ENCODE data around the gene STUM.
"Not testable (repeated sequence)": the region's sequence is repeated elsewhere in the genome, so short reads cannot be mapped to it uniquely, and the experiment has no call there.

STUM gene

DNA sequence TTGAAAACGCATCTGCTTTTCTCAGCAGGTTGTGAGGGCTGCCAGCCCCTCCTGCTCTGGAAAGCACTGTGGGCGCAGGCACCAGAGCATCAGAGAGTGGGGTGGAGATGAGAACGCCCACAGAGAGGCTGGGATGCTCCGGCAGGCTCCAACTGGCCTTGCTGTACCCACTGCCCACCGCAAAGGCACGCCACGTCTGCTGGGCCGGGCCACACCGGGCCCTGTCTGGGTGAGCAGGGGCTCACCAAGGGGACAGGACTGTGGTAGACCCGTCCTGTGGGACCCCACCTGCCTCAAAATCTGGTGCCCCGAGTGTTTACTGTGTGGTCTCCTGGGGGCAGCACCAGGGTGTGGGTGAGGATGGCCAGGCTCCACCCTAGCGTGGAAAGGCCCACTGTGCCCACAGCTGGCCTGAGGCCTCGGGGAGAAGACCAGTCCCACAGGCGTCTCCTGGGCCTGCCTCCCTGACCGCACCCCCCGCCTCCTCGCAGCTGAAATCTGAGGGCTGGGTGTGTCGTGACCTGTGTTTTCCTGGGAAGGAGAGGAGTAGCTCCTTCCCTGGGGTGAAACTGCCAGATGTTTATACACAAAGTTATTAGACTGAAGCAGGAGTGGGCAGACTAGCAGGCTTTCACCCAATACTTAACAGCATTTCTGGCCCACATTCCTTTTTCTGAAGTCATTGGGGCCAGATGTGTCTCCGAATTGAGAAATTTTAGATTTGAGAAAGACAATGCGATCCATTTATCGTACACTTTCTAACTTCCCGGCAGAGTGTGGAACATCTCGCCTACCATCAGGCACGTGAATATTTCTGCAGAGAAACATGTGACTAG lies 53.8 kb downstream of the STUM start:
- no peak overlapping the region for H3K4me3 ChIP-seq (ENCODE audit: low read depth, low read length)

DNA sequence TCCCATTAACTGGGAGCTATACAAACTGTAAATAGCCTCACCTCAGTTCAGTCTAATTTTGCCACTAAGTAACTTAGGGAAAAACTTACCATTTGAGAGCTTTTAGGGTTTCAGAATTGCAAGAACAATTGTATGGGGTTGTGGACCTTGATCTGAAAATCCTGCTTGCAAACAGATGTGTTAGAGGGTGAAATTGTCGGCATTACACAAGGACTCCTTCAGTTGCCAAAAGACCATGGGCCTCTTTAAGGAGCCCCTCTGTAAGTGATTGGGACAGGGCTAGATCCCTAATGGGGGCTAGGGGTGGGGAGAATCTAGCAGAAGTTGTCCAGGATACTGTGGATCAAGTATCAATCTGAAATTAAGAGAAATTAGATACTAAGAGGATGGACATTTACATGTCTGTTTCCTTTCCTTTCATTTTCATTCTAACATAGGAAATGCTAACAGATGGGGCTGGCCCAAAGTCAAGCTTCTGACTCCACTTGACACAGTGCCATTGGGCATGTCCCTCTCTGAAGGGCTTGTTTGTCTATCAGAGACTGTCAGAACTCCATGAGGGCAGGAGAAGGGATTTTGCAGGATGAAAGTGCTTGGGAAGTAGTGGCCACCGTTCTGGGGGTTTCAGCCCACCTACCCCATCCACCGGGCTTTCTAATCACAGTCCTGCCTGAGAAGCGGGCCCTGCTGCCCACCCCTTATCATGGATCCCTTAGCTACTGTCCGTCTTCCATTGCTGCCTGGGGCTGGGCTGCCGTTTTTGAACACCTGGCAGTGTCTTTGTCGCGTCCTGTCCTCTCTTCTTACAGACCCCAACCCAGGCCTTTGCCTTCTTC lies 54.7 kb downstream of the STUM start:
- H3K4me3 ChIP-seq (ENCODE audit: low read depth, low read length): no peak overlapping the region

DNA sequence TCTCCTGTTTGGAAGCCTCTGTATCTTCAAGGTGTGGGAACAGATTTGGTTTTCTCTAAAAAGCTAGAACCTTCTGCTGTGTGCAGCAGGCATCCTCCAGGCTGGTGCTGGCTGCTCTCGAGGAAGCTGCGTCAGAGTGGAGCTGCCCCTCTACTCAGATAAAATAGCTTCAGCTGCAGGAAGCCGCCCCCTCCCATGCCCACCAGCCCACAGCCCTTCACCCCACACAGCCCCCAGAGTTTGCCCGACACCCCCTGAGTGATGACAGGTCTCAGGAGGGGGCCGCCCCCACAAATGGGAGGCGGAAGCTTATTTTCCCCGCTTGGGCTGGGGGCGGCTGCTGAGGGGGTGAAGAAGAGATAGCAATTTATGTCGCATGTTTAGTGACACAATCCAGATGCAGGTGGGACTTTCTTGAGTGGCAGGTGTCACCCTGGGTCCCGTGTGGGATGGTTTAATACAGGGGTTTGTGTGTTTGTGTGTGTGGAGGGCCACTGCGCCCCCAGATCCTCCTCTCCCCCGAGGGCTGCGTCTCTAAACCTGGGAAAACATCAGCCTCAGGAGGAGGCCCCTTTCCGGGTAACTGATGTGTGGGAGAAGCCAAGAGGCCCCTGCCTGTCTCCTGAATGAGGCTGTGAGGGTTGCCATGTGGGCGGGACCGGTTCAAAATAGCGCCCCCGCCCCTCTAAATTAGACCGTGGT lies 55.4 kb downstream of the STUM start:
- no peak overlapping the region for H3K4me3 ChIP-seq (ENCODE audit: low read depth, low read length)

DNA sequence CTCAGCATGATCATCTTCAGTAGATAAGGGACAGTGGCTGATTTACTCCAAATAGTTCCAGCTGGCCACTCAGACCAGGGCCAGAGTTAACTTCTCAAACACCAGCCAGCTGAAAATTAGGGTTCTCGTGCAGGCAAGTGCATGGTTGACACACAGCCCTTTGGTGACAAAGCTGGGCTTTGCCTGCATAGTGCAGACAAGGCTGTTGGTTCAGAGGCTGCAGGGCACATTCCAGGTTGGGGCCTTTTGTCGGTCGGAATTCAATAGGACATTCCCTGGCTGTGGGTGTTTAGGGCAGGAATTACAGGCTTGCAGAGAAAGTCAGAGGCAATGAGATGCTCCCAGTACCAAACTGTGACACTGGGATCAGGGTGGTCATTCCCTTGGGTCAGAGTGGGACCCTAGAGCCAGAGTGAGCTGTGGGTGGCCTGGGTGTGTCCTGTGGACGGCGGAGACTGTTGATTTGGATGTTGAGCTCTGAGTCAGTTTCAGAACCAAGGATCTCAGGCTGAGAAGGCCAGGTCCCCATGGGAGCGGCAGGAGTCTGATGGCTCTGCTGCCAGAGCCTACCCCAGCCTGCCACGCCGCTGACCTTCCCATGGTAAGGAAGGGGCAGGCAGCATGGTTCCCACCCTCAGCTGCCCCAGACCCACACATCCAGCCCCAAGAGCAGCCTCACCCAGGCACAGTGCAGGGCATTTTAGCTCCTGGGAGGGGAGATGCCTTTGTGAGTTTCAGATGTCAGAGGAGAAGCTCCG lies 56.2 kb downstream of the STUM start:
- no peak overlapping the region for H3K4me3 ChIP-seq (ENCODE audit: low read depth, low read length)

DNA sequence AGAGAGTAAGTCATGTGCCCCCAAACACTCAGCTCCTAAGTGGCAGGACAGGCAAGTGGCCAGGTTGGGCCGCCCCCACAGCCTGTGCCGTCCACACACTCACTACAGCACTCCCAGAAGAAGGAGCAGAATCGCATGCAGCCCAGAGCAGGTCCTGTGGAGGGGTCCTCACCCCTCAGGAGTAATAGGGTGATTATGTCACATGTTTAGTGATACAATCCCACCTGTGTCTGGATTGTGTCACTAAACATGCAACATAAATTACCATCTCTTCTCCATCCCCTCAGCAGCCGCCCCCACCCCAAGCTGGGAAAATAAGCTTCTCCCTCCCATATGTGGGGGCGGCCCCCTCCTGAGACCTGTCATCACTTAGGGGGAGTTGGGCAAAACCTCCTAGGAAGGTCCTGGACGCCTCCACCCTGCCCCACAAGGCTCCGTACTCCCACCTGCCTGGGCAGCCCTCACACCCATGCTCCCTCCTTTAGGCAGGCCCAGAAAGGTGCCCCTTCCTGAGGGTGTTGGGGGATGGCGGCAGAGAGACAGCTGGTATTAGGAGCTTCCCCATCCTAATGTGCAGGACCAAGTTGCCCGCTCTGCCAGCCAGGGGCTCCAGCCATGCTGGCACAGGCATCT lies 56.9 kb downstream of the STUM start:
- H3K4me3 ChIP-seq (ENCODE audit: low read depth, low read length): no peak overlapping the region

DNA sequence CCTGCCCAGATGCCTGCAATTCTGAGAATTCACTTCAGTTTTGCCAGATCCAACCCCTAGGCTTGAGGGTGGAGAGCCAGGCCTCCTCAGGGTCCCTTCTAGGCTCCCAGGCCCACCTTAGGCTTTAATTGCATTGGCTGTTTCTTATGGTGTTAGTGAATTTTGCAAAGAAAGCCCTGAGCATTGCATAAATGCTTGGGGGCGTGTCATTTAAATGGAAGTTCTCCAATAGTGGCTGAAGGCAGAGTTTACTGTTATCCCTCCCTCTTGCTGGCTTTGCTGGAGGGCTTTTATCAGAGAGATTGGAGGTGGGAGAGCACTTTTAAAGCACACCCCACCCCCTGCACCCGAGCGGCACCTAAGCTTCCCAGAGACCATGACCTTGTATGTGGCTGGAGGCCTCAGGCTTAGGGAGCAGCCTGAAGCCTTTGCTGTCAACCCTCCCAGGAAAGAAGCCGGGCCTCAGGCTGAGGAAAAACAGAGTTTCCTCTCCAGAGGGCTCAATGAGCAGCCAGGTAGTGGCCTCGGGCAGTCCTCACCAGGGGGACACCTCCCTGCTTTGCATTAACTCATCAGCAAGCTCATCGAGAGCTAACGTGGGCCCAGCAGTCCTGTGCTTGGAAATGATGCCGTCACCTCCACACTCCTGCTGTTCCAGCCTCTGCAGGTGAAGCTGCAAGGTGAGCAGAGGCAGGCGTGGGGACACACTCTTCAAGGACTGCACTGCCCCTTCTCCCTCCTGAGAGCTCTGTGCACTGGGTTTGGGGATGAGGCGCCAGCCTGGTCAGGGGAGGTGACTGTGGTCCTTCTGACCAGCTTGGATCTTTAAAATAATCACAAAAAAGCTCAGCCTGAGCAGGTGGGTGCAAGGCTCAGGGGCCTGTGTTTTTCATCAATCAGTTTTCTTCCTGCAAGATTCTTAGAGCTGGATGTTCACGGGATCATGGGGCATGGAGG lies 58.0 kb downstream of the STUM start:
- H3K4me3 ChIP-seq (ENCODE audit: low read depth, low read length): no peak overlapping the region

DNA sequence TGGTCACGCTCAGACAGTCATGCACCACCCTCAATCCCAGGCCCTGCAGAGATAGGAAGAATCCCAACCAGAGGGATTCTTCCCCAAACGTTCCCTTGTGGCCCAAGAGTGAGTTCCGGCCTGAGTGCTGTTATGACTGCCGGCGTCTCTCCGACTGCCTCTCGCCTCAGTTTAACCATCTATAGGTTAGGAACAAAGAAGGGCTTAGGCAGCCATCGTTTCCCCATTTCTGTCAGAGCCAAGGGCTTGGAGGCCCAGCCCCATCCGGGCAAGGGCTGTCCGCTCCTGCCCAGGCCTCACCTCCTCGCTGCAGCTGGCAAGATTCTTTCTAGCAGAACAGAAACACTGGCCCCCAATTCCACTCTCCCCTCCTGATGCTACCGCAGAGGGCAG lies 58.7 kb downstream of the STUM start:
- no peak overlapping the region for H3K4me3 ChIP-seq (ENCODE audit: low read depth, low read length)

DNA sequence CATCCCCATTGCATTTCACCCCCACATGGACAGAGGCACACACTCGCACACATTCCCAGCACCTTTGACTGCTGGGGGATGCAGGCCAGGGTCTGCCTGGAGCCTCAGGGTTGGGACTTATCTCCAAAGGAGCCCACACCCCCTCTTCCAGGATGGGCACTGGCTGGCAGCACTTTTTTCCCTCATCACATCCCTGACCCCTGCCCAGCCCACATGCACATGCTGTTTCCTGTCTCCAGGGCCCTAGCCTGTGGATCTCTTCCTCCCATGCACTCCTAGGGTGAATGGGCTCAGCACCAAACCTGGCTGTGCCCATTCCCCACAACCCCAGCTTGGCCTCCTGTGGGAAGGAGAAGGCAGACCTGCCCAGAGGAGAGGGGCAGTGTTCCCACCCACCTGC lies 59.3 kb downstream of the STUM start:
- no peak overlapping the region for H3K4me3 ChIP-seq (ENCODE audit: low read depth, low read length)

DNA sequence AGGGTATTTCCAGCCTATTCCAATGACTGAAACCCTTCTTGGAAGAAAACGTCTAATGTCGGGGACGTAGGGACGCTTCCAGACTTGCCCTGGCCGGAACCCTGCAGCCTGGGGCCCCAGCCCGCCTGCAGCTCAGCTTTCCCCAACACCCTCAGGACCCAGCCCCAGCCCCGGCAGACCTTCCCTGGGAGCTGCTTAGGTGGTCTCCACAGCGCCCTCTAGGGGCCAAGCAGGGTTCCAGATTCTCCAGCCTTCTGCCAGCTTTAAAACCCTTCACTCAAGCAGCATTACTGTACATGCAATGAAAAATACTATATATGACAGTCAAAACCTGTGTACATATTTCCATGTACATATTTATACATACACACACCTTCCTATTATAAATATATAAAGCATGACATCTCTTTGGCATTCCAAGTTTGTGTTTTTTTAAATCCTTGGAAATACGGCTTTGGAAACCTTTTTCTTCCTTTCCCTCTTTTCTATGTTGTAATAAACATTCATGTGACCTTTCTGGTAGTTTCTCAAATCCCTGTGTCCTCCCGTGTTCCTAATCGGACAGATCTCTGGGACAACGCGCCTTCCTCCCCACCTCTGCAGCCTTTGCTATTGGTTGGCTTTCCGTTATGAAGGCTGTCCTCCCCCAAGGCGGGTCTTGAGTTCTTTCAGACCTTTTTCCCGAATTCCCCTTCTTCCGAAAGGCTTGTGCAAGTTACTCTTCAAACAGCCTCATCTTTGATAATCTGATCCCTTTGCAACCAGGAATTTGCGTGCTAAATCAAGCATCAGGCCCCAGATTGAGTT lies 60.3 kb downstream of the STUM start:
- H3K4me3 ChIP-seq (ENCODE audit: low read depth, low read length): no peak overlapping the region

DNA sequence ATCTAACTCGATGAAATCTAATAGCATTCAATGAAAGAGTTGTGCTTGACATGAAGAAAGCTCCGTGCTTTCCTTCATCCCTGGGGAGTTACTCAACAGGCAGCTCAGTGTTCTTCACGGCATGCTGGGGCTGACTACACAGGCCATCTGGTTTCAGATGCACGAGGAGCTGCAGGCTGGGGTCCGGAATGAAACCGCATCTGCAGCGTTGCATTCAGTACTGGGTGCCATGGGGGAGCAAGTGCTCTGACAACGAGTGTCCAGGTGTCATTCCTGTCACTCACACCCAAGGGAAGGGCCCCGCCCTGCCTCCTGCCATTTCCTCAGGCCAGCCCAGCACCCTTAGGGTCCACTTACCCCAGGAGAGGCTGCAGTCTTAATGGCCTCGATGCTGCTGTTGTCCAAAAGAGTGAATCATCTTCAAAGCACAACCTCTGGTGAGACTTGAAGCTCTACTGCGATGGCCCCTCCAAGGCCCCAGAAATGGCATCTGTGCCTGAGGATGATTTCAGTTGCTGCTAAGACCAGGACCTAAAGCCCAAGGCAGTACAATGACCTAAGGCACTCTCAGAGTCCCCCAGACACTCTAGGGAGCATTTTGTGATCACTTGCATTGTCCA lies 61.4 kb downstream of the STUM start:
- H3K4me3 ChIP-seq (ENCODE audit: low read depth, low read length): no peak overlapping the region

DNA sequence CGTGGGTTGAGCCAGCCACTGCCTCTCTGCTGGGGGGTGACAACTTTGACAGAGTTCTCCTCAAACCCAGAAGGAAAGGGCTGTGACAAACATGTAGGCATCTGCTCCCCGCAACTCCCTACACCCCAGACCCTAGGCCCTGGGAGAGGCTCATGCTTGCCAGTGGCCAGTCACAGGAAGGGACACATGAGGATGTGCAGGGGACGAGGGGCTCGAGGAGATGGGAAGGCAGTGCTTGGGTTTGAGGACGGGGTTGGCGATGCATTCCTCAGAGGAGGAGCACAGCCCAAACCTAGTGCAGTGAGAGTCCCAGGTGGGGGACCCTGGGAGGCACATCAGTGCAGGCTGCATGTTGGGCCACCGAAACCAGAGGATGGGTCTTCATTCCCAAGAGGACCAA lies 62.1 kb downstream of the STUM start:
- H3K4me3 ChIP-seq (ENCODE audit: low read depth, low read length): no peak overlapping the region

DNA sequence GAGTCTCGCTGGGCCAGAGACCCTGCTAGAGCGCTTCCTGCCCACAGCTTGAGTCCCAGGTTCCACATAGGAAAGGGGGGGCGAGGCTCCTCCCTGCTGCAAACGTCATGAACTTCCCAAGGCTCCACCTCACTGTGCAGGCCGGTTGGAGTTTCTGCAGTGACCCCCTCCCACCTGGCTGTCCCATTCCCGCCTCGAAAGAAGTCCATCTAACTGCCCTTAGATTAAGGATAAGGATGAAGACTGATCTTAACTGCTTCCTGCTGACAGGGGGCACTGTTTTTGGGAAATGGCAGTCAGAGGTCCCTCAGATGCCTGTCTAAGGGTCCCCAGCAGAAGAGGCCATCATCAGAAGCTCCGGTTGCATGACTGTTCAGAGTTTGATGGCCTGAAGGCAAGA lies 62.7 kb downstream of the STUM start:
- no peak overlapping the region for H3K4me3 ChIP-seq (ENCODE audit: low read depth, low read length)

DNA sequence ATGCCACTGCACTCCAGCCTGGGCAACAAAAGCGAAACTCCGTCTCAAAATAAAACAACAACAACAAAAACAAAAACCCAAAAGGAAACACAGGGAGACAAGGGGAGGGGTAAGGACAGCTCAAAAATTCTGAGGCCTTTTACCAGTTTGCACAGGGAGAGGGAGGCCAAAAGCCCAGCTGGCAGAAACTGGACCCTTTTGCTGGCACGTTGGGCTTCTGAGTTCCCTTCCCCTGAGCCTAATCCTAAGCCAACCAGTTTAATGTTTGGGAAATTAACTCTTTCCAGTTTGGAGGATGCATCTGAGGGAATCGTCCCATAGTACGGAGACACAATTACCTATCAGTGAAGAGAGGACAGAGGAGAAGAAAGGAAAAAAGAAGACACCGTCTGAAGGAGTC lies 63.4 kb downstream of the STUM start:
- H3K4me3 ChIP-seq (ENCODE audit: low read depth, low read length): not testable (repeated sequence)

DNA sequence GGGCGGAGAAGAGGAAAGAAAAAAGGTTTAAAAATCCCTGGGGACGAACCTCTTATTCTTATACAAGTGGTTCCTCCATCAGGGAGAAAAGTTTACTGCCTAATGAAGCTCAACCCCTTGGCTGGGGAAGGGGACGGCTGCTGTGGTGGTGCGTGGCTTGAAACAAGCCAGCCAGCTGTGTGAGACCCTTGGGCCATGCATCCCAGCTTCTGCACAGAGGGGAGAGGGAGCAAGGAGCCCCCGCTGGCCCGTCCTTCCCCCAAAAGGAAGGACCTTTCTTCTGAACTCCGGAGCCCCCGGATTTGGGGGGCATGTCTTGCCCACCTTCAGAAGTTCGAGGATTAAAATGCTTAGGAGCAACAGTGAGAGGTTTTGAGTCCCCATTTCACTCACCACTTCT lies 67.3 kb downstream of the STUM start:
- H3K4me3 ChIP-seq (ENCODE audit: low read depth, low read length): no peak overlapping the region

DNA sequence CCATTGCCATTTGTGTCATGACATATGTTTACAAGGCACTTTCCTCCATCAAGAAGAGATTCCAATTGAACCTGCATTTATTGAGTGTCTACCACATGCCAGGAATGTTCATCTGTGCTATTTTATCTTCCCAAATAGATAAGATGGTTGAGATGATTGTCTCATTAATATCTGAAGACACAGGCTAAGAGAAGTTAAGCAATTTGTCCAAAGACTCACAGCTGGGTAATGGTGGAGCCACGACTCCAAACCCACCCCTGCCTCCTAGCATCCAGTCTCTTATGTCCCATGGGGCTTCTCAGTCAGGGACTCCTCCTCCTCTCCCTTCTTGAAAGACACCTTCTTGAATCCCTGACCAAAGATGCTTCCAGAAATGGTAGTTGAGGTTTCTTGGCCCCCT lies 68.1 kb downstream of the STUM start:
- no peak overlapping the region for H3K4me3 ChIP-seq (ENCODE audit: low read depth, low read length)

DNA sequence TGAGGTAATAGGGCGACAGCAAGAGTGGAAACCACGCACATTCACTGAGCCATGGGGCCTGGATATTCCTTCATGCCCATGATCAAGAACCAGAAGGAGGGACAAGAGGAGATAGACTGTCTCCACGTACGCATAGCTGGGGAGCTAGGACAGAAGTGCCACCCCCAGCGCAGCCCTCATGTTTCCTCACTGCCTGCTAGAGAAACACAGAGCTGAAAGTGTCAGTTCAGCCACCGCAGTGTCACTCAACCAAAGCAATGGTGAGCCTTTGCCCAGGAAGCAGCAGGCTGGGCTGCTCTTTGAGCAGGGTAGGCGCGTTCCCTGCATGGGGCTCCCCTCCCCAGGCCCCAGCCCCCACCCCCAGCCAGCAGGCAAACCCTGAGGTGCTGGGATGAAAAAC lies 68.5 kb downstream of the STUM start:
- no peak overlapping the region for H3K4me3 ChIP-seq (ENCODE audit: low read depth, low read length)

DNA sequence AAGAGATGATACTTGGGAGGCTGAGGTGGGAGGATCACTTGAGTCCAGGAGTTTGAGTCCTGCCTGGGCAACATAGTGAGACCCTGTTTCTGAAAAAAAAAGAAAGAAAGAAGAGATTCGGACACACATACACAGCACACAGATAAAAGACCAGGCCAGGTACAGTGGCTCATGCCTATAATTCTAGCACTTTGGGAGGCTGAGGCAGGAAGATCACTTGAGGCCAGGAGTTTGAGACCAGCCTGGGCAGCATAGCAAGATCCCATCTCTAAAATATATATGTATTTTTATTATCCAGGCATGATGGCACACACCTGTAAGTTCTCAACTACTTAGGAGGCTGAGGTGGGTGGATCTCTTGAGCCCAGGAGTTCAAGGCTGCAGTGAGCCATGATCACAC lies 69.2 kb downstream of the STUM start:
- not testable (repeated sequence) for H3K4me3 ChIP-seq (ENCODE audit: low read depth, low read length)

DNA sequence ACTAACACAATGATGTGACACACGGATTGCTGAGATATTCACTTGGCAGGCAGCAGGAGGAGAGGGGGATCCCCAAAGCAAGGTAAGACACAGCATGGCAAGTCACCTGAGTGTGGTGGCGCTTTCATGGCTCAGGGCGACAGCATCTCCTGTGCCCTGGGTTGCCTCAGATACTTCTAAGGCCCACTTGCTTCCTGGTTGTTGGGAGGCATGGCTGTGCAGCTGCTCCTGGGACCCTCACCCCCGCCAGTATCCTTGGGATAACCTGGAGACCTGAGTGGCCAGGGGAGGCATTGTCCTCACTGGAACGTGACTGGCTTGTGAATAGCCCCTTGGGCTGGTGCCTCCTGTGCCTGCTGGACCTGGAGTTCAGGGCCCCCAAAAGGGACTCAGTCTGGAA lies 69.8 kb downstream of the STUM start:
- H3K4me3 ChIP-seq (ENCODE audit: low read depth, low read length): no peak overlapping the region
